H1 (cell line): ENCODE data around the gene DDC.
A peak's percentile ranks its signal among the peaks of the same experiment; 100 is the strongest.

Experiments used
- CREB1 ChIP-seq: IDR thresholded peaks from 2 replicates; pipeline ENCODE4 v1.6.1; 2012; ENCODE audit warnings: inconsistent platforms
- EP300 ChIP-seq, 2 experiments: IDR thresholded peaks; 1 replicate in 1 of 2; 2 replicates in 1 of 2; pipeline ENCODE4 v1.6.1; 2011 to 2012; ENCODE audit warnings: low read depth in 2 of 2, low read length in 2 of 2, mild to moderate bottlenecking in 2 of 2, borderline replicate concordance in 1 of 2, inconsistent platforms in 1 of 2, moderate library complexity in 1 of 2
- SAP30 ChIP-seq: fragments of 300-600 bp; sonication (generic); IDR thresholded peaks from 2 replicates; pipeline ENCODE4 v1.7.1; 2012; ENCODE audit warnings: low read length, moderate library complexity, mild to moderate bottlenecking, inconsistent platforms; ENCODE audit not compliant: insufficient read depth, insufficient replicate concordance
- SUZ12 ChIP-seq: fragments of 200-600 bp; sonication (generic); IDR thresholded peaks from 2 replicates; pipeline ENCODE4 v1.6.1; 2012; ENCODE audit warnings: mild to moderate bottlenecking, inconsistent platforms, low read length, moderate library complexity, mixed read lengths
- TF ChIP-seq, protein P1 (sequence below): IDR thresholded peaks from 2 replicates; pipeline ENCODE4 v1.6.1; 2012; ENCODE audit warnings: inconsistent platforms

DNA sequence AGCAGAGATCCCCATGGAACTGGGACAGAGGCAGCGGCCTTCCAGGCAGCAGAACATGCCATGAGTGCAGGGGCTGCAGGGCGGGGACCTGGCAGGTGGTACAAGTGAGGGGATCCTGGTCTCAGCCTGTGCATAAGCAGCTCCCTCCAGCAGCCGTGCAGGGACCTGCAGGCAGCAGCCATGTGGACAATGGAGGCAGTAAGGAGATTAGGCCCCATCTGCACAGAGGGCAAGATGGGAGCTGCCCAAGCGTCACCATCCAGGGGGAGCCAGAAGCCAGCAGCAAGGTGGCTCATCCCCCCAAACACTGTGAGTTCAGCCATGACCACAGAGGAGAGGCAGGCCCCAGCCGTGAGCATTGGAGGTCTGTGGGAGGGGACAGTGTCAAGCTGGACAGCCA lies 3.1 kb downstream of the DDC start:
- TF ChIP-seq SUZ12 (no peak), EP300 (IDR thresholded peaks at IDR 0.05; ENCODE audit: borderline replicate concordance in 1 of 2, low read depth in 2 of 2, low read length in 2 of 2) (no peak), SAP30 (no peak), CREB1 (no peak)
- TF ChIP-seq, protein P1, sequence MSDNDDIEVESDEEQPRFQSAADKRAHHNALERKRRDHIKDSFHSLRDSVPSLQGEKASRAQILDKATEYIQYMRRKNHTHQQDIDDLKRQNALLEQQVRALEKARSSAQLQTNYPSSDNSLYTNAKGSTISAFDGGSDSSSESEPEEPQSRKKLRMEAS: peak; percentile 61; the same call in 1 of the 2 replicates
